ENCODE measurements around the gene CENPO. TPM values are rescaled to one million over a fixed set of nuclear protein-coding genes. Genes with fewer than 3 reads are reported as not detected.

The CENPO gene
- total and polyA plus RNA-seq, 2 of the 4 experiments (the other 2 are of a cell fraction) = 20.1 to 27.2 TPM

DNA sequence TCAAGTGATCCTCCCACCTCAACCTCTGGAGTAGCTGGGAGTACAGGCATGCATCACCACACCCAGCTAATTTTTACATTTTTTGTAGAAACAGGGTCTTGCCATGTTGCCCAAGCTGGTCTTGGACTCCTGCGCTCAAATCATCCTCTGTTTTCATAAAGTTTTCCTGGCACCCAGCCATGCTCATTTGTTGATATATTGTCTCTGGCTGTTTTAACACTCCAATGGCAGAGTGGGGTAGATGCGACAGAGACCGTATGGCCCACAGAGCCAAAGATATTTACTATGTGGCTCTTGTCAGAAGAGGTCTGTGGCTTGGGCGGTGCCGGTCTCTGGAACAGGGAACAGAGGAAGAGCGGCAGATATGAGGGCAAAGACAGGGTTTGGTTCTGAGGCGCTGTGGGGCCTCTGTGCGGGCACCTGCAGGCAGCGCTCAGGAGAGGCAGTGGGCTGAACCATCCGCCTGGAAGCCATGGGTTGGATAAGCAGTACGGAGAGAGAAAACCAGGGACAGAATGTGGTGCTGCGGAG lies 50.2 kb downstream of the CENPO start:
- TF ChIP-seq MAFK (IDR thresholded peaks at IDR 0.05; ENCODE audit: low read depth, low read length) (no peak), FOS (IDR thresholded peaks at IDR 0.05; ENCODE audit: low read depth, low read length) (no peak), NFE2L2 (IDR thresholded peaks at IDR 0.05; ENCODE audit: low read depth, low read length) (no peak), POLR2A (IDR thresholded peaks at IDR 0.05; ENCODE audit: low read depth, low read length) (no peak), MAZ (IDR thresholded peaks at IDR 0.05; ENCODE audit: borderline replicate concordance, low read depth, low read length) (no peak), RAD21 (IDR thresholded peaks at IDR 0.05; ENCODE audit: low read length) (no peak), SMC3 (IDR thresholded peaks at IDR 0.05; ENCODE audit: low read depth, low read length) (no peak), RFX5 (IDR thresholded peaks at IDR 0.05; ENCODE audit: low read depth, low read length) (no peak)
- H4K20me1 ChIP-seq (ENCODE audit: insufficient read depth, low read length) = no peaks in the 10 kb centered on the region; the same call in 1 of the 2 replicates
- H3K56ac ChIP-seq (ENCODE audit: extremely low read depth, insufficient read depth, low read length) = no peak overlapping the region
- ATAC-seq (ENCODE audit: low read depth) (no peak), DNase-seq (no peak)
- no peak overlapping the region for H2AFZ ChIP-seq (replicated peaks; ENCODE audit: low read length, poor library complexity)
- H4K8ac ChIP-seq (ENCODE audit: low read depth in 2 of 2, low read length in 2 of 2) = no peak overlapping the region
- no peaks in the 10 kb centered on the region for H3K4me1 ChIP-seq (ENCODE audit: control insufficient read depth, insufficient read depth, low read length)
- H3K79me1 ChIP-seq (ENCODE audit: low read depth in 1 of 2, low read length in 2 of 2) = no peaks in the 10 kb centered on the region
- no peak overlapping the region for H3K4ac ChIP-seq (ENCODE audit: low read depth, low read length)
- no peak overlapping the region for H3K27ac ChIP-seq (ENCODE audit: insufficient read depth, low read length)
- H4K5ac ChIP-seq (ENCODE audit: low read depth, low read length) = no peak overlapping the region
- no TSS peak for BruUV-seq (replicated peaks)
- no peak overlapping the region for H2BK120ac ChIP-seq (ENCODE audit: low read depth, low read length)
- dilution Hi-C loops (cut with HindIII; ENCODE audit: low sequenced_read_pairs, unreplicated experiment) = no loop called here
- H3K27me3 ChIP-seq (ENCODE audit: control insufficient read depth, insufficient read depth, low read length) = no peaks in the 10 kb centered on the region
- peaks cover 25% of the 10 kb centered on the region for H3K36me3 ChIP-seq (ENCODE audit: control insufficient read depth, insufficient read depth, low read length)
- H2AK5ac ChIP-seq (ENCODE audit: low read depth, low read length) = no peak overlapping the region
- no peak overlapping the region for H2BK20ac ChIP-seq (ENCODE audit: low read depth, low read length)
- no peaks in the 10 kb centered on the region for H3K9me3 ChIP-seq (ENCODE audit: control insufficient read depth, insufficient read depth, low read length)
- in situ Hi-C loops (cut with MboI; ENCODE audit: low sequenced_read_pairs) = loop anchor here (10.0 kb wide), 1 partner anchor 291 kb away; no protein-coding TSS in a partner anchor
- intact Hi-C loops (cut with micrococcal nuclease) = no loop called here
- H3K18ac ChIP-seq (ENCODE audit: low read depth, low read length) = no peak overlapping the region
- no peak overlapping the region for H2AK9ac ChIP-seq (replicated peaks; ENCODE audit: low read depth, low read length, poor library complexity)
- H3K4me3 ChIP-seq (ENCODE audit: insufficient read depth, low read depth, low read length) = no peak overlapping the region
- no peak overlapping the region for H2BK15ac ChIP-seq (ENCODE audit: low read depth, low read length)
- no peak overlapping the region for H3K9ac ChIP-seq (ENCODE audit: low read depth, low read length)
- whole genome bisulfite sequencing, 2 experiments (ENCODE audit: extremely low coverage in 2 of 2, insufficient read length in 1 of 2) = 79% methylated on average over 10 of the region's 12 CpGs; no CpG with 5 or more reads in 1 of the 2 experiments
- ChIA-PET CTCF (no interaction called here), POLR2A (ENCODE audit: unreplicated experiment) (no interaction called here)
- H3K9me1 ChIP-seq (ENCODE audit: insufficient read depth, low read length) = no peaks in the 10 kb centered on the region
- no peak overlapping the region for H3K4me2 ChIP-seq (ENCODE audit: low read depth, low read length)
- no peak overlapping the region for H3K14ac ChIP-seq (replicated peaks; ENCODE audit: low read depth, low read length)
- H4K91ac ChIP-seq (ENCODE audit: insufficient read depth, low read depth, low read length) = no peak overlapping the region
- no peak overlapping the region for H2BK5ac ChIP-seq (ENCODE audit: low read depth, low read length, poor library complexity, severe bottlenecking)
- H3K23ac ChIP-seq (ENCODE audit: low read depth, low read length) = no peak overlapping the region
